Activated T-helper 1 cell treated with anti-CD3 and anti-CD28 coated beads, Interleukin-12 subunit alpha, Interleukin-12 subunit beta, Interleukin-2, Interleukin-4 antibody, amounts not matched to agents 30 ng/mL and 10 ng/mL and 1 ng/mL, durations not matched to agents 14 hours and 24 hours and 36 hours (primary cell): ENCODE data around the gene C9orf78. TPM values are rescaled to one million over a fixed set of nuclear protein-coding genes. Genes with fewer than 3 reads are reported as not detected.

Experiments used
- DNase-seq: peaks from one replicate; pipeline ENCODE4 v3.0.0; 2021; ENCODE audit warnings: low spot score
- H3K27ac Mint-ChIP-seq: one replicate; pipeline ENCODE4 v1.8.0; 2021; ENCODE audit warnings: mild to moderate bottlenecking, mixed read lengths
- H3K27me3 Mint-ChIP-seq: one replicate; pipeline ENCODE4 v1.8.0; 2022; ENCODE audit warnings: mild to moderate bottlenecking, moderate library complexity, mixed read lengths; ENCODE audit not compliant: insufficient read depth
- H3K36me3 Mint-ChIP-seq: one replicate; pipeline ENCODE4 v1.8.0; 2021; ENCODE audit warnings: low read depth, mixed read lengths
- H3K4me1 Mint-ChIP-seq: one replicate; pipeline ENCODE4 v1.8.0; 2021; ENCODE audit warnings: low read depth, mixed read lengths
- H3K4me3 Mint-ChIP-seq: one replicate; pipeline ENCODE4 v1.8.0; 2021; ENCODE audit warnings: mild to moderate bottlenecking, moderate library complexity, mixed read lengths
- H3K9me3 Mint-ChIP-seq: one replicate; pipeline ENCODE4 v1.8.0; 2021; ENCODE audit warnings: mixed read lengths
- intact Hi-C: fragments of 100-400 bp; cut with micrococcal nuclease; formaldehyde crosslinking; loops from one replicate; pipeline ENCODE4 v1.15.1; 2024
- total RNA-seq: library from RNA; stranded (reverse); gene quantifications from 2 replicates; pipeline ENCODE4 v1.2.3, GENCODE V29; 2022

Gene C9orf78
- total RNA-seq, 1 donor from 2014 or later, result 67.4 TPM

- intact Hi-C loops, result no loop called here
- Mint-ChIP-seq H3K4me3 (no peak overlapping the region), H3K36me3 (peaks cover 28% of the 10 kb centered on the region), H3K27me3 (no peaks in the 10 kb centered on the region), H3K4me1 (peaks cover 24% of the 10 kb centered on the region), H3K27ac (peak overlapping the region; percentile 13), H3K9me3 (no peaks in the 10 kb centered on the region)
- DNase-seq, result no peak
Measured at GRCh38 chr9:129848712-129849441, 13.8 kb upstream of the C9orf78 start.

- DNase-seq, result no peak
- Mint-ChIP-seq H3K27me3 (no peaks in the 10 kb centered on the region), H3K4me1 (peaks cover 22% of the 10 kb centered on the region), H3K27ac (peak overlapping the region; percentile 91), H3K36me3 (peaks cover 14% of the 10 kb centered on the region), H3K9me3 (no peaks in the 10 kb centered on the region), H3K4me3 (peak overlapping the region; percentile 41)
- intact Hi-C loops, result no loop called here
Measured at GRCh38 chr9:129845373-129845772, 10.3 kb upstream of the C9orf78 start.

- Mint-ChIP-seq H3K4me3 (no peak overlapping the region), H3K27ac (no peak overlapping the region), H3K9me3 (no peaks in the 10 kb centered on the region), H3K4me1 (peaks cover 58% of the 10 kb centered on the region), H3K27me3 (no peaks in the 10 kb centered on the region), H3K36me3 (peaks cover 23% of the 10 kb centered on the region)
- DNase-seq, result no peak
- intact Hi-C loops, result no loop called here
Measured at GRCh38 chr9:129841071-129841470, 6.0 kb upstream of the C9orf78 start.

GRCh38 chr9:129840034-129840433 lies 5.0 kb upstream of the C9orf78 start:
- peak overlapping the region; percentile 94 for H3K27ac Mint-ChIP-seq
- no peak for DNase-seq
- intact Hi-C loops, result no loop called here
- peaks cover 53% of the 10 kb centered on the region for H3K4me1 Mint-ChIP-seq
- no peaks in the 10 kb centered on the region for H3K9me3 Mint-ChIP-seq
- no peak overlapping the region for H3K4me3 Mint-ChIP-seq
- H3K36me3 Mint-ChIP-seq, result peaks cover 20% of the 10 kb centered on the region
- no peaks in the 10 kb centered on the region for H3K27me3 Mint-ChIP-seq

- H3K27ac Mint-ChIP-seq, result peak overlapping the region; percentile 94
- peaks cover 48% of the 10 kb centered on the region for H3K4me1 Mint-ChIP-seq
- peak overlapping the region; percentile 77 for H3K4me3 Mint-ChIP-seq
- H3K36me3 Mint-ChIP-seq, result peaks cover 23% of the 10 kb centered on the region
- H3K27me3 Mint-ChIP-seq, result no peaks in the 10 kb centered on the region
- intact Hi-C loops, result loop anchor here (5.0 kb wide), 3 partner anchors 203 to 403 kb away; partner anchors contain the start of gene FNBP1
- no peaks in the 10 kb centered on the region for H3K9me3 Mint-ChIP-seq
- DNase-seq, result no peak
Measured at GRCh38 chr9:129839324-129840023, 4.4 kb upstream of the C9orf78 start.

- Mint-ChIP-seq H3K4me3 (peak overlapping the region; percentile 77), H3K9me3 (no peaks in the 10 kb centered on the region), H3K4me1 (peaks cover 55% of the 10 kb centered on the region), H3K27ac (peak overlapping the region; percentile 94), H3K27me3 (no peaks in the 10 kb centered on the region), H3K36me3 (peaks cover 24% of the 10 kb centered on the region)
- intact Hi-C loops, result loop anchor here (5.0 kb wide), 3 partner anchors 204 to 404 kb away; partner anchors contain the start of gene FNBP1
- DNase-seq, result peak; percentile 31
Measured at GRCh38 chr9:129838707-129839259, 3.7 kb upstream of the C9orf78 start.

GRCh38 chr9:129836311-129837007 lies 1.4 kb upstream of the C9orf78 start:
- H3K4me3 Mint-ChIP-seq, result peak overlapping the region; percentile 96
- peak; percentile 30 for DNase-seq
- intact Hi-C loops, result loop anchor here (5.0 kb wide), 3 partner anchors 206 to 406 kb away; partner anchors contain the start of gene FNBP1
- H3K9me3 Mint-ChIP-seq, result no peaks in the 10 kb centered on the region
- H3K36me3 Mint-ChIP-seq, result peaks cover 33% of the 10 kb centered on the region
- peak overlapping the region; percentile 94 for H3K27ac Mint-ChIP-seq
- H3K4me1 Mint-ChIP-seq, result peaks cover 60% of the 10 kb centered on the region
- no peaks in the 10 kb centered on the region for H3K27me3 Mint-ChIP-seq

- intact Hi-C loops, result loop anchor here (1.0 to 5.0 kb wide), 9 partner anchors 12 to 406 kb away; partner anchors contain the start of genes ASB6, FNBP1, TOR1A and TOR1B
- H3K4me1 Mint-ChIP-seq, result peaks cover 54% of the 10 kb centered on the region
- DNase-seq, result no peak
- H3K27me3 Mint-ChIP-seq, result no peaks in the 10 kb centered on the region
- H3K36me3 Mint-ChIP-seq, result peaks cover 32% of the 10 kb centered on the region
- H3K4me3 Mint-ChIP-seq, result peak overlapping the region; percentile 96
- H3K27ac Mint-ChIP-seq, result peak overlapping the region; percentile 94
- H3K9me3 Mint-ChIP-seq, result no peaks in the 10 kb centered on the region
Measured at GRCh38 chr9:129835860-129836223, 767 bp upstream of the C9orf78 start.

- no peaks in the 10 kb centered on the region for H3K9me3 Mint-ChIP-seq
- peaks cover 46% of the 10 kb centered on the region for H3K4me1 Mint-ChIP-seq
- H3K27ac Mint-ChIP-seq, result peak overlapping the region; percentile 99
- no peaks in the 10 kb centered on the region for H3K27me3 Mint-ChIP-seq
- peak; percentile 17 for DNase-seq
- peak overlapping the region; percentile 97 for H3K4me3 Mint-ChIP-seq
- intact Hi-C loops, result loop anchor here (1.0 to 5.0 kb wide), 9 partner anchors 10 to 408 kb away; partner anchors contain the start of genes ASB6, FNBP1, TOR1A and TOR1B
- peaks cover 37% of the 10 kb centered on the region for H3K36me3 Mint-ChIP-seq
Measured at GRCh38 chr9:129834489-129835127, 467 bp downstream of the C9orf78 start.

- Mint-ChIP-seq H3K4me3 (peak overlapping the region; percentile 97), H3K27ac (peak overlapping the region; percentile 8), H3K9me3 (no peaks in the 10 kb centered on the region), H3K27me3 (no peaks in the 10 kb centered on the region), H3K4me1 (peaks cover 33% of the 10 kb centered on the region), H3K36me3 (peaks cover 44% of the 10 kb centered on the region)
- DNase-seq, result no peak
- intact Hi-C loops, result no loop called here
Measured at GRCh38 chr9:129832982-129833381, 2.1 kb downstream of the C9orf78 start.

- Mint-ChIP-seq H3K27ac (no peak overlapping the region), H3K4me3 (no peak overlapping the region), H3K4me1 (peaks cover 8% of the 10 kb centered on the region), H3K27me3 (no peaks in the 10 kb centered on the region), H3K36me3 (peaks cover 37% of the 10 kb centered on the region), H3K9me3 (no peaks in the 10 kb centered on the region)
- intact Hi-C loops, result no loop called here
- no peak for DNase-seq
Measured at GRCh38 chr9:129828969-129829368, 6.1 kb downstream of the C9orf78 start.

GRCh38 chr9:129828051-129828450 lies 7.0 kb downstream of the C9orf78 start:
- no peak overlapping the region for H3K4me3 Mint-ChIP-seq
- H3K9me3 Mint-ChIP-seq, result no peaks in the 10 kb centered on the region
- intact Hi-C loops, result no loop called here
- no peak overlapping the region for H3K27ac Mint-ChIP-seq
- H3K4me1 Mint-ChIP-seq, result peaks cover 2% of the 10 kb centered on the region
- DNase-seq, result no peak
- H3K27me3 Mint-ChIP-seq, result no peaks in the 10 kb centered on the region
- H3K36me3 Mint-ChIP-seq, result peaks cover 33% of the 10 kb centered on the region
